Kidney (tissue), 14 donors: ENCODE data around the gene WDFY3. TPM values are rescaled to one million over a fixed set of nuclear protein-coding genes. Genes with fewer than 3 reads are reported as not detected.

Experiments used
- DNase-seq, 5 donors: peaks; one replicate each; pipeline ENCODE4 v3.0.0-alpha.2; 2013 to 2020
- FAIRE-seq: peaks from 2 replicates; lab custom pipeline; 2012; peaks lifted over from hg19 to GRCh38; lab: Jason Lieb, UNC
- H3K27ac ChIP-seq, 2 donors: one replicate each; pipeline ENCODE4 v1.7.0; 2013; ENCODE audit warnings: low read depth in 2 of 2, low read length in 2 of 2, inconsistent platforms in 1 of 2
- H3K27me3 ChIP-seq: one replicate; pipeline ENCODE4 v1.7.1; 2013; ENCODE audit warnings: low read length, inconsistent platforms; ENCODE audit not compliant: control insufficient read depth, insufficient read depth
- H3K36me3 ChIP-seq, 3 donors: one replicate each; pipeline versions ENCODE4 v1.7.0 to v1.7.1; 2013; ENCODE audit warnings: low read length in 3 of 3, control low read depth in 1 of 3, inconsistent platforms in 1 of 3; ENCODE audit not compliant: insufficient read depth in 3 of 3, control insufficient read depth in 2 of 3
- H3K4me1 ChIP-seq, 3 donors: one replicate each; pipeline versions ENCODE4 v1.7.0 to v1.7.1; 2013; ENCODE audit warnings: low read length in 3 of 3, inconsistent platforms in 1 of 3, low read depth in 1 of 3; ENCODE audit not compliant: control insufficient read depth in 2 of 3, insufficient read depth in 2 of 3
- H3K4me3 ChIP-seq, 3 donors: one replicate each; pipeline versions ENCODE4 v1.7.0 to v1.8.1; 2013; ENCODE audit warnings: low read length in 3 of 3, control low read depth in 1 of 3, inconsistent platforms in 1 of 3
- H3K9ac ChIP-seq, 3 donors: one replicate each; pipeline versions ENCODE4 v1.7.0 to v1.7.1; 2013; ENCODE audit warnings: low read length in 3 of 3, control low read depth in 1 of 3, inconsistent platforms in 1 of 3
- H3K9me3 ChIP-seq, 3 donors: one replicate each; pipeline versions ENCODE4 v1.7.0 to v1.7.1; 2013; ENCODE audit warnings: low read length in 3 of 3, control low read depth in 1 of 3, inconsistent platforms in 1 of 3; ENCODE audit not compliant: control insufficient read depth in 2 of 3, insufficient read depth in 1 of 3
- intact Hi-C: fragments of 100-400 bp; cut with DNase I; formaldehyde crosslinking; loops from one replicate; pipeline ENCODE4 v1.11.1; 2022
- polyA plus RNA-seq: library from polyadenylated mRNA; stranded (reverse); fragments of 350-450 nt; fragmentation: Illumina TruSeq; extraction: RNeasy Lipid Tissue Mini Kit (QIAGEN cat#74804); gene quantifications from one replicate; pipeline ENCODE4 v1.2.3, GENCODE V29; 2014; ENCODE audit warnings: low read depth, low replicate concordance; ENCODE audit not compliant: insufficient read depth
- total RNA-seq: library from RNA; stranded (reverse); fragmentation: NEBNext Ultra II Directional; extraction: Animal tissue kit (Norgen Biotek cat#: 25700); gene quantifications from one replicate; pipeline ENCODE4 v1.2.1, GENCODE V29; 2021
- TF ChIP-seq, protein P1 (sequence below): IDR thresholded peaks from 3 replicates; pipeline ENCODE4 v1.5.1; 2012; ENCODE audit warnings: mild to moderate bottlenecking, moderate library complexity, borderline replicate concordance; ENCODE audit not compliant: insufficient read depth; ENCODE audit errors: extremely low read depth
- donor health status: control.
- donor health status: control.
- donor health status: control.
- donor health status: control.
- donor health status: control.
- donor health status: DM: yes; HTN: yes; CAD: no.
- donor health status: Normal renal cell carcinoma (clear cell type).

The WDFY3 gene
- total and polyA plus RNA-seq, 2 donors from 2014 or later: 9.4 to 151 TPM

DNA sequence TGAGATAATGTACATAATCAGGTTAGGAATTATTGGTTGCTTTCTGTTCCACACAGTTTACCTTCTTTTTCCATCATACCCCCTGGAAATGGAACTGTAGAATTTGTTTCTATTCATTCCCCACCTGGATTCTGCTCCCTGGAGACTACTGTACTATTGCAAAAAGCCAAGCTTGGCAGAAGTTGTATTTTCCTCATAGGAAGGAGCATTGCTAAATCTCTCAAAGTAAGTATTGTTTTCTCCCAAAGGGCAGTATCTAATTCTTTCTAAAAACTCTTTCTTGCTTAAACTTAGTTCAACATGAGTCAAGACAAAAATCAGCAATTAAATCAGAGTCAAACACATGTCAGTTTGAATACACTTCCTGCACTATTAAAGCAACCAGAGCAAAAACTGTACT, 247.4 kb downstream of the WDFY3 start:
- FAIRE-seq (no peak), DNase-seq (no peak)
- intact Hi-C loops: no loop called here
- H3K27ac ChIP-seq: no peak overlapping the region
- H3K36me3 ChIP-seq: peaks cover 11 to 49% (median 26%) of the 10 kb centered on the region in 3 donors
- TF ChIP-seq, protein P1, sequence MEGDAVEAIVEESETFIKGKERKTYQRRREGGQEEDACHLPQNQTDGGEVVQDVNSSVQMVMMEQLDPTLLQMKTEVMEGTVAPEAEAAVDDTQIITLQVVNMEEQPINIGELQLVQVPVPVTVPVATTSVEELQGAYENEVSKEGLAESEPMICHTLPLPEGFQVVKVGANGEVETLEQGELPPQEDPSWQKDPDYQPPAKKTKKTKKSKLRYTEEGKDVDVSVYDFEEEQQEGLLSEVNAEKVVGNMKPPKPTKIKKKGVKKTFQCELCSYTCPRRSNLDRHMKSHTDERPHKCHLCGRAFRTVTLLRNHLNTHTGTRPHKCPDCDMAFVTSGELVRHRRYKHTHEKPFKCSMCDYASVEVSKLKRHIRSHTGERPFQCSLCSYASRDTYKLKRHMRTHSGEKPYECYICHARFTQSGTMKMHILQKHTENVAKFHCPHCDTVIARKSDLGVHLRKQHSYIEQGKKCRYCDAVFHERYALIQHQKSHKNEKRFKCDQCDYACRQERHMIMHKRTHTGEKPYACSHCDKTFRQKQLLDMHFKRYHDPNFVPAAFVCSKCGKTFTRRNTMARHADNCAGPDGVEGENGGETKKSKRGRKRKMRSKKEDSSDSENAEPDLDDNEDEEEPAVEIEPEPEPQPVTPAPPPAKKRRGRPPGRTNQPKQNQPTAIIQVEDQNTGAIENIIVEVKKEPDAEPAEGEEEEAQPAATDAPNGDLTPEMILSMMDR: no peak
- H3K27me3 ChIP-seq: no peaks in the 10 kb centered on the region
- H3K9ac ChIP-seq: no peak overlapping the region
- H3K9me3 ChIP-seq: no peaks in the 10 kb centered on the region
- H3K4me1 ChIP-seq: no peaks in the 10 kb centered on the region
- no peak overlapping the region for H3K4me3 ChIP-seq

DNA sequence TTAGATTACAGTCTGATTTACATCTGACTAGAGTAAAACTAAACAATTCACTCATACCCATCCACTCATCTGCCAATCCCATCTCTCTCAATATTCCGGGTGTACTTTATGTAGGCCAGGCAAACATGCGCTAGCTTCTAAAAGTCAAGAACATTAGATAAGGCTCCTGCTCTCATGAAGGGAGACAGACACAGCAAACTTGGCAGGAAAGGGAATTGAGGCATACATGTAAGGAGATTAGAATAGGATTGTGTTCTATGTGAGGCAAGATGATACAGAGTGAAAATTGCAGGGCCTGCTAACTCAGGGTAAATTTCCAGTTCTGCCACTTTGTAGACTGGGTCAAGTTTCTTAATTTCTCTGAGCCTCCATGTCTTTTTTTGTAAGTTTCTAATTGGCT, 247.8 kb downstream of the WDFY3 start:
- Histone ChIP-seq H3K9me3 (no peaks in the 10 kb centered on the region), H3K36me3 (peaks cover 11 to 45% (median 25%) of the 10 kb centered on the region in 3 donors), H3K27me3 (no peaks in the 10 kb centered on the region), H3K4me3 (no peak overlapping the region), H3K27ac (no peak overlapping the region), H3K9ac (no peak overlapping the region), H3K4me1 (no peaks in the 10 kb centered on the region)
- no peak for FAIRE-seq
- TF ChIP-seq, protein P1: no peak
- intact Hi-C loops: no loop called here
- no peak for DNase-seq

DNA sequence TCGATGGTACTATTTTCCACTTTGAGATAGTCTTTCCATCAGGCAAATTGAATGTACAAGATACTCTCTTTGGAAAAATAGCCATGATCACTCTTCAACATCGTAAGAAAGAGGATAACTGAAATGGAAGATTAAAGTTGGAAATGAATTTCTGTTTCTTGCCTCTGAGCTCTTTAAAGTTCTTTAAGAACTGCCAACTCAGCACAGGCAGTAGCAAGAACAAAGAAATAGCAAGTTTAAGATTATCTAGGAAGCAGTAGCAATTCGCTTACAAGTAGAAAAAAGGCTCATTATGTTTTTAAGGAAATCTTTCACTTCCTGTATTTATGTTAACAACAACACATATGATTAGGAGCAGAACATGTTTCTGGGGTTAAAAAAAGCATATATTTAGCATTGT, 255.9 kb downstream of the WDFY3 start:
- no peaks in the 10 kb centered on the region for H3K9me3 ChIP-seq
- H3K9ac ChIP-seq: no peak overlapping the region
- no peak for DNase-seq
- H3K4me3 ChIP-seq: no peak overlapping the region
- TF ChIP-seq, protein P1: no peak
- no peak overlapping the region for H3K27ac ChIP-seq
- no peak for FAIRE-seq
- intact Hi-C loops: no loop called here
- H3K4me1 ChIP-seq: no peaks in the 10 kb centered on the region
- no peaks in the 10 kb centered on the region for H3K27me3 ChIP-seq
- peaks cover 11 to 50% (median 23%) of the 10 kb centered on the region in 3 donors for H3K36me3 ChIP-seq

DNA sequence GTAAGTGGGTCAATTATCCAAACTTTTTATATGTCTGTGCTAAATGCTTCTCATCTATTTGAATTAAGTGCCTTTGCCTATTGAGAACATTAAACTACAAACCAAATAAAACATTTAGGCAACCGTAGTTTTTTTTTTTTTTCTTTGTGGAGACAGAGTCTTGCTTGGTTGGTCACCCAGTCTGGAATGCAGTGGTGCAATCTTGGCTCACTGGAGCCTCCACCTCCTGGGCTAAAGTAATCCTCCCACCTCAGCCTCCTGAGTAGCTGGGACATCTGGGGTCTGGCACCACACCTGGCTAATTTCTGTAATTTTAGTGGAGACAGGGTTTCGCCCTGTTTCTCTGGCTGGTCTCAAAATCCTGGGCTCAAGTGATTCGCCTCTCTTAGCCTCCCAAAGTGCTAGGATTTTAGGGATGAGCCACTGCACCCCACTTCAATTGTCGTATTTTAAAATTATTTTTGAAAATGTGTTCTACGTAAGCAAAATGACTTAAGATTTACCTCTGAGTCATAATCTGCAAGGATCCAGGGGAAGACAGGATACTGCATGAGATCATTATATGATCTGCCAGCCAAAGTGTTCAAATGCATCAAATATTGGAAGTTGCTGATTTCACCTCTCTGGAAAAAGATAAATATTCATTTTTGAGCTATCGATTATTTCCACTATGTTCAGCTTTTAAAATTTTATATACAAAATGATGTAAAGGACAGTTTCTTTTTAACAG, 257.9 kb downstream of the WDFY3 start:
- peaks cover 11 to 63% (median 30%) of the 10 kb centered on the region in 3 donors for H3K36me3 ChIP-seq

More for the DNA sequence above, 257.9 kb downstream of the WDFY3 start:
- intact Hi-C loops: no loop called here
- H3K9ac ChIP-seq: no peak overlapping the region
- H3K4me1 ChIP-seq: no peaks in the 10 kb centered on the region
- H3K27ac ChIP-seq: no peak overlapping the region
- TF ChIP-seq, protein P1: no peak
- DNase-seq (no peak), FAIRE-seq (no peak)
- H3K9me3 ChIP-seq: no peaks in the 10 kb centered on the region
- H3K27me3 ChIP-seq: no peaks in the 10 kb centered on the region
- no peak overlapping the region for H3K4me3 ChIP-seq
